GM12878 (cell line): ENCODE data around the gene LRWD1.

ENCODE experiments used
- CBX5 ChIP-seq: sonication (generic); IDR thresholded peaks from 2 replicates; pipeline ENCODE4 v1.6.1; 2016; ENCODE audit warnings: low read depth, moderate library complexity, mild to moderate bottlenecking, inconsistent platforms
- CEBPB ChIP-seq, 2 experiments: fragments of 150-350 bp in 1 of 2; IDR thresholded peaks; 2 replicates each; pipeline ENCODE4 v1.6.1; 2012 to 2014; ENCODE audit warnings: low read depth in 2 of 2, low read length in 2 of 2, borderline replicate concordance in 1 of 2, inconsistent platforms in 1 of 2
- CTCF ChIP-seq, 3 experiments: IDR thresholded peaks in 2 of 3; conservative IDR thresholded peaks in 1 of 3; 2 replicates each; pipeline ENCODE4 v1.5.1; 2011; ENCODE audit warnings: low read depth in 3 of 3, low read length in 3 of 3, mild to moderate bottlenecking in 3 of 3, control low read depth in 2 of 3, moderate library complexity in 2 of 3, inconsistent platforms in 1 of 3, mixed read lengths in 1 of 3; ENCODE audit not compliant: control insufficient read depth in 2 of 3, insufficient read depth in 1 of 3; ENCODE audit errors: extremely low read depth in 1 of 3
- DPF2 ChIP-seq: fragments of 450-650 bp; IDR thresholded peaks from 2 replicates; pipeline ENCODE4 v1.6.1; 2017; ENCODE audit warnings: mild to moderate bottlenecking
- JUNB ChIP-seq: IDR thresholded peaks from 2 replicates; pipeline ENCODE4 v1.6.1; 2016; ENCODE audit warnings: antibody characterized with exemption, mild to moderate bottlenecking
- KDM1A ChIP-seq: fragments of 200-600 bp; sonication (generic); IDR thresholded peaks from 2 replicates; pipeline ENCODE4 v1.6.1; 2016; ENCODE audit warnings: borderline replicate concordance
- NR2C2 ChIP-seq: IDR thresholded peaks from 2 replicates; pipeline ENCODE4 v1.6.1; 2011; ENCODE audit warnings: borderline replicate concordance, low read depth; ENCODE audit not compliant: control insufficient read depth, insufficient read length
- POU2F2 ChIP-seq: IDR thresholded peaks from 3 replicates; pipeline ENCODE4 v1.6.1; 2011; ENCODE audit warnings: low read depth, mild to moderate bottlenecking, low read length, borderline replicate concordance
- RAD21 ChIP-seq: IDR thresholded peaks from 2 replicates; pipeline ENCODE4 v1.6.1; 2011; ENCODE audit warnings: mild to moderate bottlenecking, low read depth, low read length, moderate library complexity; ENCODE audit not compliant: insufficient read depth
- RFX5 ChIP-seq: IDR thresholded peaks from 2 replicates; pipeline ENCODE4 v1.6.1; 2011; ENCODE audit warnings: low read depth, low read length, improper control_type of control experiment
- SRF ChIP-seq, 2 experiments: IDR thresholded peaks; 2 replicates each; pipeline ENCODE4 v1.6.1; 2011; ENCODE audit warnings: low read depth in 2 of 2, low read length in 2 of 2, mild to moderate bottlenecking in 1 of 2, moderate library complexity in 1 of 2
- SUZ12 ChIP-seq: fragments of 200-600 bp; sonication (generic); IDR thresholded peaks from one replicate; pipeline ENCODE4 v1.6.1; 2018; ENCODE audit warnings: antibody characterized with exemption, mild to moderate bottlenecking; ENCODE audit not compliant: unreplicated experiment
- TAF1 ChIP-seq: IDR thresholded peaks from 2 replicates; pipeline ENCODE4 v1.6.1; 2011; ENCODE audit warnings: mild to moderate bottlenecking, low read depth, low read length, borderline replicate concordance
- ZZZ3 ChIP-seq: IDR thresholded peaks from 2 replicates; pipeline ENCODE4 v1.6.1; 2011; ENCODE audit warnings: low read depth; ENCODE audit not compliant: control insufficient read depth, insufficient read length

- no peak for TF ChIP-seq KDM1A
- TF ChIP-seq JUNB, result no peak
- TF ChIP-seq CEBPB (IDR thresholded peaks at IDR 0.05; ENCODE audit: borderline replicate concordance in 1 of 2, low read depth in 2 of 2, low read length in 2 of 2), result no peak
- TF ChIP-seq CTCF (IDR thresholded peaks at IDR 0.05 in 2 of 3, conservative IDR thresholded peaks at IDR 0.05 in 1 of 3; ENCODE audit: control insufficient read depth in 2 of 3, extremely low read depth in 1 of 3, insufficient read depth in 1 of 3, low read depth in 3 of 3, low read length in 3 of 3), result no peak
- no peak for TF ChIP-seq ZZZ3
- no peak for TF ChIP-seq RFX5
- no peak for TF ChIP-seq POU2F2
- no peak for TF ChIP-seq CBX5
- no peak for TF ChIP-seq NR2C2
- no peak for TF ChIP-seq SUZ12
- no peak for TF ChIP-seq DPF2
- no peak for TF ChIP-seq TAF1
- no peak for TF ChIP-seq RAD21
- no peak for TF ChIP-seq SRF (IDR thresholded peaks at IDR 0.05; ENCODE audit: low read depth in 2 of 2, low read length in 2 of 2)
Observed at GRCh38 chr7:102469972-102470825, 5.4 kb downstream of the LRWD1 start.
